ENCODE data around the gene ERF.
A peak's percentile ranks its signal among the peaks of the same experiment; 100 is the strongest.

Gene ERF

GRCh38 chr19:42288881-42289555, 34.1 kb upstream of the ERF start:
- Histone ChIP-seq H3K23ac (ENCODE audit: low read length in 2 of 2) (no peak overlapping the region), H3K14ac (ENCODE audit: low read length in 2 of 2) (no peak overlapping the region), H2AFZ (ENCODE audit: low read depth, low read length) (no peak overlapping the region), H3K27me3 (ENCODE audit: control insufficient read depth in 1 of 2, insufficient read depth in 1 of 2, low read length in 2 of 2) (no peaks in the 10 kb centered on the region), H4K91ac (ENCODE audit: low read length) (peak overlapping the region; percentile 22), H3K4ac (ENCODE audit: low read depth in 1 of 2, low read length in 2 of 2) (no peak overlapping the region), H3K4me3 (ENCODE audit: insufficient read depth in 1 of 2, low read depth in 1 of 2, low read length in 2 of 2) (no peak overlapping the region), H3K27ac (ENCODE audit: low read length, poor library complexity, severe bottlenecking) (no peak overlapping the region), H3K4me2 (ENCODE audit: low read length, poor library complexity, severe bottlenecking) (no peak overlapping the region), H3K9me3 (ENCODE audit: control insufficient read depth, low read length) (no peaks in the 10 kb centered on the region), H2AK5ac (ENCODE audit: low read length, severe bottlenecking) (no peak overlapping the region), H2BK120ac (ENCODE audit: low read depth, low read length) (no peak overlapping the region), H3K79me1 (replicated peaks; ENCODE audit: low read length, poor library complexity, severe bottlenecking) (peaks cover 58% of the 10 kb centered on the region), H2BK12ac (ENCODE audit: low read length in 2 of 2) (no peak overlapping the region), H3K36me3 (ENCODE audit: control insufficient read depth in 1 of 2, insufficient read depth in 2 of 2, low read depth in 1 of 2, low read length in 2 of 2) (peaks cover 74 to 84% of the 10 kb centered on the region in 2 experiments), H3K9ac (ENCODE audit: low read length) (no peak overlapping the region), H2BK5ac (ENCODE audit: low read depth, low read length, poor library complexity, severe bottlenecking) (no peak overlapping the region), H3K18ac (ENCODE audit: low read depth in 1 of 2, low read length in 2 of 2) (no peak overlapping the region), H4K8ac (ENCODE audit: low read length) (no peak overlapping the region), H3K4me1 (ENCODE audit: control insufficient read depth, insufficient read depth, low read depth, low read length) (peaks cover 31% of the 10 kb centered on the region), H2BK15ac (ENCODE audit: low read depth, poor library complexity, severe bottlenecking) (no peak overlapping the region)
- DNase-seq = no peak
- WGBS = 95% methylated on average over 22 of the region's 22 CpGs

- no peak overlapping the region for H2BK5ac ChIP-seq (ENCODE audit: low read depth, low read length, poor library complexity, severe bottlenecking)
- H3K4me3 ChIP-seq (ENCODE audit: insufficient read depth in 1 of 2, low read depth in 1 of 2, low read length in 2 of 2) = no peak overlapping the region
- no peak overlapping the region for H2BK120ac ChIP-seq (ENCODE audit: low read depth, low read length)
- H3K9me3 ChIP-seq (ENCODE audit: control insufficient read depth, low read length) = no peaks in the 10 kb centered on the region
- H2BK15ac ChIP-seq (ENCODE audit: low read depth, poor library complexity, severe bottlenecking) = no peak overlapping the region
- no peak for DNase-seq
- H2BK12ac ChIP-seq (ENCODE audit: low read length in 2 of 2) = no peak overlapping the region
- H4K8ac ChIP-seq (ENCODE audit: low read length) = no peak overlapping the region
- 94% methylated on average over 2 of the region's 4 CpGs for WGBS
- H3K9ac ChIP-seq (ENCODE audit: low read length) = no peak overlapping the region
- no peak overlapping the region for H3K18ac ChIP-seq (ENCODE audit: low read depth in 1 of 2, low read length in 2 of 2)
- peaks cover 32% of the 10 kb centered on the region for H3K4me1 ChIP-seq (ENCODE audit: control insufficient read depth, insufficient read depth, low read depth, low read length)
- H4K91ac ChIP-seq (ENCODE audit: low read length) = no peak overlapping the region
- no peak overlapping the region for H3K14ac ChIP-seq (ENCODE audit: low read length in 2 of 2)
- no peak overlapping the region for H3K4ac ChIP-seq (ENCODE audit: low read depth in 1 of 2, low read length in 2 of 2)
- H2AFZ ChIP-seq (ENCODE audit: low read depth, low read length) = no peak overlapping the region
- no peaks in the 10 kb centered on the region for H3K27me3 ChIP-seq (ENCODE audit: control insufficient read depth in 1 of 2, insufficient read depth in 1 of 2, low read length in 2 of 2)
- no peak overlapping the region for H3K23ac ChIP-seq (ENCODE audit: low read length in 2 of 2)
- H2AK5ac ChIP-seq (ENCODE audit: low read length, severe bottlenecking) = no peak overlapping the region
- no peak overlapping the region for H3K4me2 ChIP-seq (ENCODE audit: low read length, poor library complexity, severe bottlenecking)
- peaks cover 68 to 77% of the 10 kb centered on the region in 2 experiments for H3K36me3 ChIP-seq (ENCODE audit: control insufficient read depth in 1 of 2, insufficient read depth in 2 of 2, low read depth in 1 of 2, low read length in 2 of 2)
- peaks cover 57% of the 10 kb centered on the region for H3K79me1 ChIP-seq (replicated peaks; ENCODE audit: low read length, poor library complexity, severe bottlenecking)
- H3K27ac ChIP-seq (ENCODE audit: low read length, poor library complexity, severe bottlenecking) = no peak overlapping the region
Observed at GRCh38 chr19:42288387-42288786, 33.5 kb upstream of the ERF start.

GRCh38 chr19:42287827-42288107, 32.8 kb upstream of the ERF start:
- 97% methylated on average over 10 of the region's 10 CpGs for WGBS
- H3K14ac ChIP-seq (ENCODE audit: low read length in 2 of 2) = no peak overlapping the region
- peaks cover 62 to 71% of the 10 kb centered on the region in 2 experiments for H3K36me3 ChIP-seq (ENCODE audit: control insufficient read depth in 1 of 2, insufficient read depth in 2 of 2, low read depth in 1 of 2, low read length in 2 of 2)
- no peak overlapping the region for H3K9ac ChIP-seq (ENCODE audit: low read length)
- H2BK15ac ChIP-seq (ENCODE audit: low read depth, poor library complexity, severe bottlenecking) = no peak overlapping the region
- H4K8ac ChIP-seq (ENCODE audit: low read length) = no peak overlapping the region
- H3K4me3 ChIP-seq (ENCODE audit: insufficient read depth in 1 of 2, low read depth in 1 of 2, low read length in 2 of 2) = no peak overlapping the region
- H3K9me3 ChIP-seq (ENCODE audit: control insufficient read depth, low read length) = no peaks in the 10 kb centered on the region
- no peak overlapping the region for H3K4ac ChIP-seq (ENCODE audit: low read depth in 1 of 2, low read length in 2 of 2)
- no peak overlapping the region for H2BK5ac ChIP-seq (ENCODE audit: low read depth, low read length, poor library complexity, severe bottlenecking)
- H2AK5ac ChIP-seq (ENCODE audit: low read length, severe bottlenecking) = no peak overlapping the region
- H3K18ac ChIP-seq (ENCODE audit: low read depth in 1 of 2, low read length in 2 of 2) = no peak overlapping the region
- H2BK120ac ChIP-seq (ENCODE audit: low read depth, low read length) = no peak overlapping the region
- no peaks in the 10 kb centered on the region for H3K27me3 ChIP-seq (ENCODE audit: control insufficient read depth in 1 of 2, insufficient read depth in 1 of 2, low read length in 2 of 2)
- no peak overlapping the region for H4K91ac ChIP-seq (ENCODE audit: low read length)
- H3K4me2 ChIP-seq (ENCODE audit: low read length, poor library complexity, severe bottlenecking) = no peak overlapping the region
- H2AFZ ChIP-seq (ENCODE audit: low read depth, low read length) = no peak overlapping the region
- peaks cover 52% of the 10 kb centered on the region for H3K79me1 ChIP-seq (replicated peaks; ENCODE audit: low read length, poor library complexity, severe bottlenecking)
- no peak overlapping the region for H3K23ac ChIP-seq (ENCODE audit: low read length in 2 of 2)
- peaks cover 38% of the 10 kb centered on the region for H3K4me1 ChIP-seq (ENCODE audit: control insufficient read depth, insufficient read depth, low read depth, low read length)
- no peak overlapping the region for H2BK12ac ChIP-seq (ENCODE audit: low read length in 2 of 2)
- no peak for DNase-seq
- no peak overlapping the region for H3K27ac ChIP-seq (ENCODE audit: low read length, poor library complexity, severe bottlenecking)

- no peak overlapping the region for H3K9ac ChIP-seq (ENCODE audit: low read length)
- no peak overlapping the region for H3K4me3 ChIP-seq (ENCODE audit: insufficient read depth in 1 of 2, low read depth in 1 of 2, low read length in 2 of 2)
- H3K36me3 ChIP-seq (ENCODE audit: control insufficient read depth in 1 of 2, insufficient read depth in 2 of 2, low read depth in 1 of 2, low read length in 2 of 2) = peaks cover 56 to 66% of the 10 kb centered on the region in 2 experiments
- H4K91ac ChIP-seq (ENCODE audit: low read length) = no peak overlapping the region
- H4K8ac ChIP-seq (ENCODE audit: low read length) = no peak overlapping the region
- H2BK15ac ChIP-seq (ENCODE audit: low read depth, poor library complexity, severe bottlenecking) = no peak overlapping the region
- peaks cover 42% of the 10 kb centered on the region for H3K4me1 ChIP-seq (ENCODE audit: control insufficient read depth, insufficient read depth, low read depth, low read length)
- H2BK5ac ChIP-seq (ENCODE audit: low read depth, low read length, poor library complexity, severe bottlenecking) = no peak overlapping the region
- H3K4ac ChIP-seq (ENCODE audit: low read depth in 1 of 2, low read length in 2 of 2) = no peak overlapping the region
- H3K27ac ChIP-seq (ENCODE audit: low read length, poor library complexity, severe bottlenecking) = no peak overlapping the region
- H3K79me1 ChIP-seq (replicated peaks; ENCODE audit: low read length, poor library complexity, severe bottlenecking) = peaks cover 49% of the 10 kb centered on the region
- no peak overlapping the region for H2BK12ac ChIP-seq (ENCODE audit: low read length in 2 of 2)
- no peaks in the 10 kb centered on the region for H3K27me3 ChIP-seq (ENCODE audit: control insufficient read depth in 1 of 2, insufficient read depth in 1 of 2, low read length in 2 of 2)
- H2AK5ac ChIP-seq (ENCODE audit: low read length, severe bottlenecking) = no peak overlapping the region
- no peak overlapping the region for H3K4me2 ChIP-seq (ENCODE audit: low read length, poor library complexity, severe bottlenecking)
- no peak overlapping the region for H3K14ac ChIP-seq (ENCODE audit: low read length in 2 of 2)
- H3K9me3 ChIP-seq (ENCODE audit: control insufficient read depth, low read length) = no peaks in the 10 kb centered on the region
- no peak for DNase-seq
- H3K18ac ChIP-seq (ENCODE audit: low read depth in 1 of 2, low read length in 2 of 2) = no peak overlapping the region
- H2AFZ ChIP-seq (ENCODE audit: low read depth, low read length) = no peak overlapping the region
- H2BK120ac ChIP-seq (ENCODE audit: low read depth, low read length) = no peak overlapping the region
- no peak overlapping the region for H3K23ac ChIP-seq (ENCODE audit: low read length in 2 of 2)
- 97% methylated on average over 29 of the region's 30 CpGs for WGBS
Observed at GRCh38 chr19:42287017-42287826, 32.3 kb upstream of the ERF start.

Measured in mesenchymal stem cell (in vitro differentiated cells and primary cell).